Effector CD8-positive, alpha-beta T cell (primary cell): ENCODE measurements around the gene RASAL1.

Experiments
- DNase-seq: peaks from one replicate; lab custom pipeline; 2025; lab: John Stamatoyannopoulos, UW

The RASAL1 gene

DNA sequence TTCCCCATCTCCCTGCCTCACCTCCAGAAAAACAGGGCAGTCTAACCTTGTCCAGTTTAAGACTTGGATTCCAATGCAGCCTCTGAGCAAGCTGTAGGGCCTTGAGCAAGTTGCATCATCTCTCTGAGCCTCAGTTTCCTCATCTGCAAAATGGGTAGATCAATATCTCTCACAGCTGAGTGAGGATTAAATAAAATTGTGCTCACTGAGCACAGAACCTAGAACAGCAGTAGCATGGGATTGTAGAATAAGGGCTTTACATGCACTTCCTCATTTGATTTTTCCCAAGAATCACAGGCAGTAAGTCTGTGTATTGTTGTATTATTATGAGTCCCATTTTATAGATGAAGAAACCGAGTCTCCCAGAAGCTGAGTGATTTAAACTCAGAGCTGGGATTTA lies 77.0 kb downstream of the RASAL1 start:
- no peak for DNase-seq

DNA sequence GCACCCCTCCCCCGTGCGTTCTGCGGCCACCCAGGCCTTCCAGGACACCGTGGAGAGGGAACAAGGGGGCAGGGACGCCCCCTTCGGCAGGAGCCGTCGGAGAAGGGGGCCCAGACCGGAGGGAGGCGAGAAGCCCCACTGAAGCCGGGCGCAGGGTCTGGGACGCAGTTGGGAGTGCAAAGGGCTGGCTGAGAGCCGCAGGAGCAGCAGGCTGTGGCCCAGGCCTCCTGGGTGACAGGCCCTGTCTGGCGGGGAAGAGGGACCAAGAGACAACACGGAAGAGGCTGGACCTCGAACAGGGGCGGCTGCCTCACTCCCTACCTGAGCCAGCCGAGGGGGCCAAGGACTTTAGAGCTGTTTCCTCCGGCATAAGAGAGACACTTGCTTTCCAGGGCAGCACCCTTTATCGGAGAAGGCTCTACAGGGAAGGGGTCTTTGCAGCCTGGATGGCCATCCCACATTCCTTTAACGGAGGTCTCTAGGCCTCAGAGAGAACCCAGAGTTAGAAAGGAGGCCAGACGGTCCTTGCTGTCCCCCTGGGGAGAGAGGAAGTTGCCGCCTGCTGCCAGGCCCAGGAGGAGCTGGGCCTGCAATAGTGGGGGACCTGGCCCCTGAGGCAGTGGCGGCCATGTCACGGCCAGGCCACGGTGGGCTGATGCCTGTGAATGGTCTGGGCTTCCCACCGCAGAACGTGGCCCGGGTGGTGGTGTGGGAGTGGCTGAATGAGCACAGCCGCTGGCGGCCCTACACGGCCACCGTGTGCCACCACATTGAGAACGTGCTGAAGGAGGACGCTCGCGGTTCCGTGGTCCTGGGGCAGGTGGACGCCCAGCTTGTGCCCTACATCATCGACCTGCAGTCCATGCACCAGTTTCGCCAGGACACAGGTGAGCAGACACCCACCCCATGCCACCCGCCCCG lies 77.7 kb downstream of the RASAL1 start:
- no peak for DNase-seq

DNA sequence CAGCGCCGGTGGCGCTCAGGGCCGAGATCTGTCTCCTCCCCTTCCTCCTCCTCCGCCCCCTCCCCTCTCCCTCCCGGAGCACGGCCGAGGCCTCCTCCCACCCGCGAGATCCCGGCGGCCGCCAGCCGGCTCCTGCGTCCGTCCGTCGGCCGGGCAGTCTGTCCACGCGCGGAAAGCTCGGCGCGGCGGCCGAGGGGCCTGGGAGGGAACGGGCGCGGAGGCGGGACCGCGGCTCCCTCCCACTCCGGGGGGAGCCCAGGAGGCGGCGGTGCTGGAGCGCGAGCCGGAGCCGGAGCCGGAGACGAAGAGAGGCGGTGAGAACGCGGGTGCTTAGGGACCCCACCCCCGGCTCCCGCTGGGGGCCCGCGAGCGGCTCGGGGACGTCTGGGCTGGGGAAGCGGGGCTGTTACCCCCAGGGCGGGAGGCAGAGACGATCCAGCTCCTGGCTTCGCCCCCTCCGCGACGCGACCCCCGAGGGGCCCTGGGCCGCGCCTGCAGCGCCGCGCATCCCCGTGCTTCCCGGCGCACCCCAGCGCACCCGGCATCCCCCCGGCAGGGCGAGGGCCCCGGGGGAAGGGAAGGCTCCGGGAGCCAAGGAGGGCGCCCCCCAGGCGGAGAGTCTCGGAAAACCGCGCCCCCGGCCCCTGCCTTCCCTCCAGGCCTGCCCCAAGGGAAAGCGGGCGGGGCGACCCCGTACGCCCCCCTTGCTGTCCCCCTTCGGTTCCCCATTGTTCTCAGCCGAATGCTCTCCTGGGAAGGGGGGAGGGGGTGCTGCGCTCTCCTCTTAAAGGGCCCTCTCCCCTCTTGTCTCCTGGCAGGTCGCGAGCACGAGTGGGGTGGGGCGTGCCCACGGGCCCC lies 78.7 kb downstream of the RASAL1 start, which contains the start of gene DTX1:
DTX1 (plus strand) TSS at position 100 of the 858 bp plus-strand sequence. CDS start 1,463 bp downstream, outside the sequence.
- DNase-seq, result no peak

DNA sequence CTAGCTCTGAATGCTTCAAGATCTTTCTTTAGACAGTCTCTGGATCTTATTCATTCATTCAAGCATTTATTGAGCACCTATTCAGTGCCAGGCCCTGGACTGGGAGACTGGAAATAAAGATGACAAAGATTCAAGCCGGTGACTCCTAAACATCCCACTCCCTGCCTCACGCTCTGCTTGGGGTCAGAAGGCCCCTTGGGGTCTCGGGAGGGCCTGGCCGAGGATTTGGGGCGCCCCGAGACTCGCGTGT lies 79.3 kb downstream of the RASAL1 start:
- no peak for DNase-seq

DNA sequence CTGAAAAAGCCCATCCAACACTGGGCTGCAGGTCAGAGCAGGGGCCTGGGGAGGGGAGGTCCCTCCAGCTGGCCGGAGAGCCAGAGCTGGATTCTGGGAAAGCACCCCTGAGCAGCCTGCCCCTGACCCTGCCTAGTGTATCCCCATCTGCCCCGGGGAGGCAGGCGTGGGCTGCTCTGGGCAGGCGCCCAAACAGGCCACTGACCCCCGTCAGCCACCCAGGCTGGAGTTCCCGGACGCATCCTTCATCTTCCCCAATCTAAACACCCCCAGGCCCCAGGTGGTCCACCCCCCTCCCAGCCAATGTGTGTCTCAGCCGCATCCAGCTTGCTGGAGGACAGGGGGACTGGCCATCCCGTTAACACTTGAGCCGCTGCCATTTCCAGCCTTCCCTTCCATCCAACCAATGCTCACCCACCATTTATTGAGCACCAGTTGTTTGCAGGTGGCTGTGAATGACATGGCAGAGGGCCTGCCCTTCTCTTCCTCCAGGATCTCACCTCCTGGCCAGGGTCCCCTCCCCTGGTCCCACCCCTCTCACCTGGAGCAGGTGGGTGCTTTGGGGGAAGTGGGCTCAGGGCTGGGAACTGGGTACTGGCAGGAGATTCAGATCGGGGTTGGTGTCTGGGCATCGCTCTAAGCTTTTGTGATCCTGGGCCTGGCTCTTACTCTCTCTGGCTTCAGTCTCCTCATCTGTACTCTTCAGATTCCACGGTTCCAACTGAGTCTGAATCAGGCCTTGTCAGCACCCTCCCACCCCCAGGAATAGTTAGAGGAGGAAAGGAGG lies 79.8 kb downstream of the RASAL1 start:
- DNase-seq, result no peak

DNA sequence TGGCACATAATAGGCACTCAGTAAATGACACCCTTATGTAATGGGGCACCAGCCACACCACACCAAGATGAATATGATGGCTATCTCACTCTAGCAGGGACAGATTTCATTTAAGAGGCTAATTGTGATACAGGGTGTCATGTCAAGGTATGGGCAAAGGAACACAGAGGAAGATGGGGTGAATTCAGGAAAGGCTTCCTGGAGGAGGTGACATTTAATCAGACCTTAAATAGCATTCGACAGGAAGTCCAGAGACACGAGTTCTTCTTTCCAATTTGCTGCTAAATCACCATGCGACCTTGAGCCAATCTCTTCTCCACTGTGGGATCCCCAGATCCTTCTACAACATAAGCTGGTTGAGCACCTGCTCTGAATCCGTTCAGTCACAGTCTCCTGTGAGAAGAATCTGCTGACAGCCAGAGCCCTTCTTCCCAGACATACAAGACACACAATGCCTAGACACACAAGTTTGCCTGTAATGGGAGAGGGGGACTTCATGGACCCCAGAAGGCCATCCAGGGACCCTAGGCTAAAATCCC lies 80.5 kb downstream of the RASAL1 start:
- DNase-seq, result no peak

DNA sequence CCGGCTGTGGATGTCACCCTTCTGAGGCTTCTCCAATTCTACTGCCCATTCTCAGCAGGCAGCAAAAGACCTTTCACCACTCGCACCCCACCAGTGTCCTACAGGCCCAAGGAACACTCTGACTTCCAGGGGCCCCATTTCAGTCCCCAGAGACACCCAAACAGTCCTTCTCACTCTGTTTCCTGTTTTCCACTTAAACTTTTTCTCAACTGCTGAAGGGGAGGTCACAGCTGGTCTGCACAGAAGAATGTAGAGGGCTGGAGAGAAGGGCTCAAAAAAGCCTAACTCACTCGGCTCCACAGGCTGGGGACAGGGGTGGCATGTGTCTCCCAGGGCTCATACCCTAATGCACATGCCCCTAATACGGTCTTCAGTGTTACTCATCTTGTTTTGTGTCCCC lies 83.2 kb downstream of the RASAL1 start:
- DNase-seq, result no peak

DNA sequence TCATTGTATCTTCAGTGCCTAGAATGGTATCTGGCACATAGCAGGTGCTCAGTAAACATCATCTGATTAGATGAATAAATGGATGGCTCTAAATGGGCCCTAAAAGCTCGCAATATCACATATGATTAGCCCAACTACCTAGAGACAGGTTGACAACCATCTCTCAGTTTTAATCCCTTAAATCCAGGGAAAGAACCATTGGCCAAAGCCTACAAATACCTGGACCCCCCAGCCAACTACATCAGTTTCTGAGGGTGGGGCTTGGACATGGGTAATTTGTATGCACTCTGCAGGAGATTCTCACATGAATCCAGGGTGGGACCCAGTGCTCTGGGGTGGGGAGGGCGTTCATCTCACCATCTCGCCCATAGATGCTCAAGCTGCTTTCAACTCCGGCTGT lies 83.8 kb downstream of the RASAL1 start:
- no peak for DNase-seq

DNA sequence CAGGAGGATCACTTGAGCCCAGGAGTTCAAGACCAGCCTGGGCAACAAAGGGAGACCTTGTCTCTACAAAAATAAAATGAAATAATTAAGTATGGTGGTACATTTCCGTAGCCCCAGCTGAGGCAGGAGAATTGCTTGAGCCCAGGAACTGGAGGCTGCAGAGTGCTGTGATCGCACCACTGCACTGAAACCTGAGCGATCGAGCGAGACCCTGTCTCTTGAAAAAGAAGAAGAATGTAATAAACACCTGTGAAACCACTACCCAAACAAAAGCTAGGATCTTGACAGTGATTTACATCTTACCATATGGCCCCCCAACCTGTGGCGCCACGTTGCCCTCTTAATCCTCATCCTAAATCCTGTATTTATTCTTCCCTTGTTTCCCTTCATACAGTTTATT lies 84.8 kb downstream of the RASAL1 start:
- no peak for DNase-seq

DNA sequence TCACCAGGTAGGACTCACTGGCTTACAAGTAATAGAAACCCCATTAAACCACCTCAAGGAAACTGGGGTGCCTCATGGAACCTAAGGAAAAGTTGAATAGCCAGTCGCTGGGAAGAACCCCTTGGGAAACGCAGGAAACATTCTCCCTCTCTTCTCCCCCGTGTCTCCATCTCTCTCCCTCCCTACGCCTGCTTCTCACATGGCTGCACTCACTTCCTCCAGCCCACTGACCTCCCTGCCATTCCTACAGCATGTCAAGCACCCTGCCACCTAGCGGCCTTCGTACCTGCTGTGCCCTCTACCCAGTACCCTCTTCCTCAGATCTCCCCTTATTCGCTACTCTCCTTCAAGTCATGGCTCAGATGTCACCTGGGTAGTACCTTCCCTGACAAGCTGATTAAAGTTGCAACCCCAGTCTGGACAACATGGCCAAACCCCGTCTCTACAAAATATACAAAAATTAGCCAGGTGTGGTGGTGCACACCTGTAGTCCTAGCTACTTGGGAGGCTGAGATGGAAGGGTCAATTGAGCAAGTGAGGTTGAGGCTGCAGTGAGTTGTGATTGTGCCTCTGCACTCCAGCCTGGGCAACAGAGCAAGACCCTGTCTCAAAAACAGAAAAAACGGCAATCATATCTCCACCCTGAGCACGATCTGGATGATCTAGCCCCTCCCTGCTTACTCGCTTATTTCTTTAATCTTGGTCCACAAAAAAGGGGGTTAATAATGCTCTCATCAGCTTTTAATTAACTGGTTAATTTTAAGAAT lies 85.4 kb downstream of the RASAL1 start:
- DNase-seq, result no peak
